Measurements from ENCODE around the gene FAM83C. TPM values are rescaled to one million over a fixed set of nuclear protein-coding genes. Genes with fewer than 3 reads are reported as not detected.

The FAM83C gene
- total and polyA plus RNA-seq, 9 of the 15 experiments (the other 6 are each of a cell fraction or from before 2014, with no cell fraction given), result not detected

DNA sequence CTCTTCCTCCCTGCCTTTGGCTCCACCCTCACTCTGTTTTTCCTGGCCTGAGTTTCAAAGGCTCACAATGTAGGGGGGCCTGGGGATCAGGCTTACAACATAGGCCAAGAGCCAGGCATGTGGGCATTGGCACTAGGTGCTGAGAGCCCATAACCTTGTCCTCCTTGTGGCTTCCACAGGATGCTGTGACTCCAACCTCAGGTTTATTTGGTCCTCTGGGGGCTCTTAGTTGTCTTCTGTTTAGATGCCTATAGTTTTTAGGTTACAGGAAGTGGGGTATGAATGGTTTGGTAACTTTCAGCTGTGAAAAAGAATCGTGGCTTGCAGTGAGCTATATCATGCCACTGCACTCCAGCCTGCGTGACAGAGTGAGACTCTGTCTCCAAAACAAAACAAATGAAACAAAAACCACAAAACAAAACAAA, 40.2 kb downstream of the FAM83C start:
- ATAC-seq, result no peak
- no peak for DNase-seq (ENCODE audit: extremely low read depth in 1 of 4, low spot score in 3 of 4)
- Histone ChIP-seq H3K9ac (ENCODE audit: insufficient read depth in 1 of 2, low read depth in 2 of 2, low read length in 2 of 2) (no peak overlapping the region), H3K9me3 (replicated peaks; ENCODE audit: control insufficient read depth, insufficient read depth, low read depth, low read length) (no peaks in the 10 kb centered on the region), H3K27ac (ENCODE audit: extremely low read depth, low read depth, low read length) (no peak overlapping the region), H3K27me3 (ENCODE audit: control insufficient read depth in 2 of 2, insufficient read depth in 2 of 2, low read length in 2 of 2) (peaks cover 8 to 13% of the 10 kb centered on the region in 2 experiments; a peak in 4 of 5 replicates), H4K20me1 (replicated peaks; ENCODE audit: control insufficient read depth, insufficient read depth, low read length) (0 out of 2 replicates have a peak, but pooled peaks cover 3% of the 10 kb centered on the region), H3K4me2 (ENCODE audit: insufficient read depth, low read length) (no peak overlapping the region), H3K9me1 (ENCODE audit: control insufficient read depth, insufficient read depth, low read length) (no peaks in the 10 kb centered on the region), H3K79me2 (ENCODE audit: control insufficient read depth, insufficient read depth, low read length) (no peaks in the 10 kb centered on the region), H3K4me1 (replicated peaks in 1 of 2; ENCODE audit: control insufficient read depth in 2 of 2, insufficient read depth in 2 of 2, low read length in 2 of 2) (peaks cover 0 to 3% of the 10 kb centered on the region in 2 experiments; a peak in 2 of 5 replicates), H3K36me3 (ENCODE audit: control insufficient read depth, insufficient read depth, low read length) (no peaks in the 10 kb centered on the region), H2AFZ (ENCODE audit: low read depth, low read length) (no peak overlapping the region), H3K4me3 (no peak overlapping the region)
- ChIA-PET CTCF (ENCODE audit: low intra/inter-chr PET ratio) (no interaction called here), POLR2A (interaction anchor here (0.6 to 1.1 kb wide), 2 partner anchors 9 to 50 kb away, joined by 3 read pairs; no protein-coding TSS in a partner anchor)
- no peak for FAIRE-seq
- no TSS peak for BruUV-seq (replicated peaks)
- TF ChIP-seq, protein P1, sequence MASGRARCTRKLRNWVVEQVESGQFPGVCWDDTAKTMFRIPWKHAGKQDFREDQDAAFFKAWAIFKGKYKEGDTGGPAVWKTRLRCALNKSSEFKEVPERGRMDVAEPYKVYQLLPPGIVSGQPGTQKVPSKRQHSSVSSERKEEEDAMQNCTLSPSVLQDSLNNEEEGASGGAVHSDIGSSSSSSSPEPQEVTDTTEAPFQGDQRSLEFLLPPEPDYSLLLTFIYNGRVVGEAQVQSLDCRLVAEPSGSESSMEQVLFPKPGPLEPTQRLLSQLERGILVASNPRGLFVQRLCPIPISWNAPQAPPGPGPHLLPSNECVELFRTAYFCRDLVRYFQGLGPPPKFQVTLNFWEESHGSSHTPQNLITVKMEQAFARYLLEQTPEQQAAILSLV (tag; IDR thresholded peaks at IDR 0.05), result no peak
- TF ChIP-seq MCM2 (IDR thresholded peaks at IDR 0.05; ENCODE audit: low read depth), result no peak
- no peak for TF ChIP-seq MYNN (IDR thresholded peaks at IDR 0.05)
- TF ChIP-seq MYNN (CRISPR knock-in tag; IDR thresholded peaks at IDR 0.05), result no peak
- TF ChIP-seq CAMTA2 (CRISPR knock-in tag; conservative IDR thresholded peaks at IDR 0.05), result no peak
- TF ChIP-seq POLR3A (IDR thresholded peaks at IDR 0.05; ENCODE audit: borderline replicate concordance, extremely low read depth, insufficient read depth, insufficient read length), result no peak
- no peak for TF ChIP-seq STAG1 (CRISPR knock-in tag; IDR thresholded peaks at IDR 0.05; ENCODE audit: borderline replicate concordance)
- 0% methylated on average over 2 of the region's 2 CpGs for whole genome bisulfite sequencing (ENCODE audit: insufficient coverage, low coverage, missing lambda C conversion rate)
- in situ Hi-C loops (cut with MboI) (no loop called here), intact Hi-C loops (cut with micrococcal nuclease) (no loop called here)
